DOHH2 (cell line): ENCODE data around the gene MSLN.

Source experiments
- H3F3A ChIP-seq: fragments of 200-600 bp; sonication (generic), shearing (Covaris generic); 2 replicates; pipeline ENCODE4 v1.6.0; 2016; ENCODE audit warnings: antibody characterized with exemption, mild to moderate bottlenecking; ENCODE audit not compliant: control insufficient read depth, insufficient read depth
- H3K27ac ChIP-seq: fragments of 200-600 bp; sonication (generic); 2 replicates; pipeline ENCODE4 v1.5.1; 2014; ENCODE audit warnings: low read depth, mild to moderate bottlenecking, low read length, moderate library complexity
- H3K27me3 ChIP-seq: fragments of 200-600 bp; sonication (generic); 2 replicates; pipeline ENCODE4 v1.6.1; 2014; ENCODE audit warnings: mild to moderate bottlenecking, low read length, mixed read lengths; ENCODE audit not compliant: control insufficient read depth
- H3K36me3 ChIP-seq: fragments of 200-600 bp; sonication (generic); 2 replicates; pipeline ENCODE4 v1.6.1; 2014; ENCODE audit warnings: mild to moderate bottlenecking, low read length, moderate library complexity, mixed read lengths; ENCODE audit not compliant: control insufficient read depth
- H3K4me1 ChIP-seq: fragments of 200-600 bp; sonication (generic); 2 replicates; pipeline ENCODE4 v1.6.1; 2014; ENCODE audit warnings: mild to moderate bottlenecking, low read length, mixed read lengths; ENCODE audit not compliant: control insufficient read depth
- H3K4me2 ChIP-seq: fragments of 200-600 bp; sonication (generic); 2 replicates; pipeline ENCODE4 v1.6.0; 2014; ENCODE audit warnings: mild to moderate bottlenecking, low read length, moderate library complexity
- H3K4me3 ChIP-seq: fragments of 200-600 bp; sonication (generic); 2 replicates; pipeline ENCODE4 v1.5.1; 2014; ENCODE audit warnings: mild to moderate bottlenecking, low read length, mixed read lengths
- H3K79me2 ChIP-seq: fragments of 200-600 bp; sonication (generic); 2 replicates; pipeline ENCODE4 v1.6.1; 2014; ENCODE audit warnings: mild to moderate bottlenecking, low read length, mixed read lengths; ENCODE audit not compliant: control insufficient read depth
- H3K9me2 ChIP-seq: fragments of 200-600 bp; sonication (generic); replicated peaks from 2 replicates; pipeline ENCODE4 v1.6.1; 2014; ENCODE audit warnings: mild to moderate bottlenecking, low read length, mixed read lengths; ENCODE audit not compliant: control insufficient read depth
- H3K9me3 ChIP-seq: fragments of 200-600 bp; sonication (generic); 2 replicates; pipeline ENCODE4 v1.6.1; 2014; ENCODE audit warnings: antibody characterized with exemption, low read length, mixed read lengths; ENCODE audit not compliant: control insufficient read depth, insufficient read depth
- H4K20me1 ChIP-seq: fragments of 200-600 bp; sonication (generic); 2 replicates; pipeline ENCODE4 v1.6.0; 2014; ENCODE audit warnings: low read depth, mild to moderate bottlenecking, antibody characterized with exemption, low read length, moderate library complexity; ENCODE audit not compliant: control insufficient read depth, insufficient read depth
- EZH2phosphoT487 ChIP-seq: fragments of 200-600 bp; sonication (generic); IDR thresholded peaks from 2 replicates; pipeline ENCODE4 v1.6.1; 2017; ENCODE audit warnings: borderline replicate concordance, mild to moderate bottlenecking, antibody characterized with exemption, low read length, moderate library complexity, mixed read lengths
- TF ChIP-seq, protein P1 (sequence below): fragments of 200-600 bp; sonication (generic); IDR thresholded peaks from one replicate; pipeline ENCODE4 v1.5.1; 2014; ENCODE audit warnings: antibody characterized with exemption, mild to moderate bottlenecking, low read depth, low read length; ENCODE audit not compliant: poor library complexity, severe bottlenecking

Gene MSLN

DNA sequence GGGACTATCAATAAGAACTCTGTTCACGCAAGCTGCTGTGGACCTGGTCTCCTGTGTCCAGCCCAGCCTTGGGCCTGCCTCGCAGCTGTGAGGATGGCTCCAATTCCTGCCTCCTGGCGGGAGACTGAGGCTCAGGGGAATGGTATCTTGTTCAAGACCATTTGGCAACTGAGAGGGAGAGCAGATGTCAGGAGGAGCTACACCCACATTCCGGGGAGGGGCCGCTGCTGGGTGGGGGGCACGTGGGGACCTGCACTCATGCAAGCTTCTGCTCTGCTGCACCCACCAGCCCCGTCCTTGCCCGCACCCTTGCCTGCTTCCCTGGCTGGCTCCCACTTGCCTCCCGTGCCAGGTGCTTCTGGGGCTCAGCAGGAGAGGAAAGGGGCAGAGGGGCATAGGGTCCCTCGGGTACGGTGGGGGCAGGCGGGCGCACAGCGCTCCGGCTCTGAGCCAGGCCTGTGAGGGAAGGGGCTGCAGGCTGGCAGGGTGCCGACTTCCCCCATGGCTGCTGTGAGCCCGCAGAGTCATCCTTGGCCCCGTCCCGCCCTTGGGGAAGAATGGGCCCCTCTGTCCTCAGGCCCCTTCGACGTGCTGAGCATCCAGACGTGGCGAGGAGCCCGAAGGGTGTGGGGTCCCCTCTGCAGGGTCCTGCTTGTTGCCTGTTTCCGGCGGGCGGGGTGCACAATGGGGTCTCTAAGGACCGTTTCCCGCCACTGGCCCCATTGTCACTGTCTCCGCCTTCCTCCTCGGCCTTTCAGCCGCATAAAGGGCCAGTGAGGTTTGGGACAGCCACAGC is 42.9 kb upstream of the MSLN start:
- no peak overlapping the region for H3K27ac ChIP-seq
- H3K36me3 ChIP-seq = peaks cover 15% of the 10 kb centered on the region
- H3K79me2 ChIP-seq = peaks cover 11% of the 10 kb centered on the region
- no peaks in the 10 kb centered on the region for H3K9me2 ChIP-seq
- no peak overlapping the region for H3K4me3 ChIP-seq
- peaks cover 5% of the 10 kb centered on the region; the same call in 1 of the 2 replicates for H4K20me1 ChIP-seq
- H3F3A ChIP-seq = peaks cover 6% of the 10 kb centered on the region; the same call in 1 of the 2 replicates
- TF ChIP-seq, protein P1, sequence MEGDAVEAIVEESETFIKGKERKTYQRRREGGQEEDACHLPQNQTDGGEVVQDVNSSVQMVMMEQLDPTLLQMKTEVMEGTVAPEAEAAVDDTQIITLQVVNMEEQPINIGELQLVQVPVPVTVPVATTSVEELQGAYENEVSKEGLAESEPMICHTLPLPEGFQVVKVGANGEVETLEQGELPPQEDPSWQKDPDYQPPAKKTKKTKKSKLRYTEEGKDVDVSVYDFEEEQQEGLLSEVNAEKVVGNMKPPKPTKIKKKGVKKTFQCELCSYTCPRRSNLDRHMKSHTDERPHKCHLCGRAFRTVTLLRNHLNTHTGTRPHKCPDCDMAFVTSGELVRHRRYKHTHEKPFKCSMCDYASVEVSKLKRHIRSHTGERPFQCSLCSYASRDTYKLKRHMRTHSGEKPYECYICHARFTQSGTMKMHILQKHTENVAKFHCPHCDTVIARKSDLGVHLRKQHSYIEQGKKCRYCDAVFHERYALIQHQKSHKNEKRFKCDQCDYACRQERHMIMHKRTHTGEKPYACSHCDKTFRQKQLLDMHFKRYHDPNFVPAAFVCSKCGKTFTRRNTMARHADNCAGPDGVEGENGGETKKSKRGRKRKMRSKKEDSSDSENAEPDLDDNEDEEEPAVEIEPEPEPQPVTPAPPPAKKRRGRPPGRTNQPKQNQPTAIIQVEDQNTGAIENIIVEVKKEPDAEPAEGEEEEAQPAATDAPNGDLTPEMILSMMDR = no peak
- no peak for TF ChIP-seq EZH2phosphoT487
- H3K9me3 ChIP-seq = no peaks in the 10 kb centered on the region
- H3K4me1 ChIP-seq = peaks cover 50% of the 10 kb centered on the region
- no peak overlapping the region for H3K4me2 ChIP-seq
- peaks cover 12% of the 10 kb centered on the region for H3K27me3 ChIP-seq

DNA sequence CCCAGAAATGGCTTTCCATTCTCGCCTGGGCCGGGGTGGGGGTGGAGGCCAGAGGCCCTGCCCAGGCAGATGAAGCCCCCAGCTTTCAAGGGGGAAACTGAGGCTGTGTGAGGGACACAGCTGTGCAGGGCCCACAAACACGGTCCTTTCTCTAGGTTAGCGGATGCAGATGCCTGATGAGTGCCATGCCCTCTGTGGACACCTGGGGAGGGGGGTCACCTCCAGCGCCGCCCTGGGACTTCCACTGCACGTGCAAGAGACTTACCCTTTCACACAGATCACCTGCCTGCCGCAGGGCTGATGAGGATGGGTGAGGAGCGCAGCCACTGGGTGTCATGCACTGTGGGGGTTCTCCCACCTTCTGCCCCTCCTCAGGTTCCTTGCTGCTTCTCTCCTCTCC is 42.1 kb upstream of the MSLN start:
- Histone ChIP-seq H3K27ac (no peak overlapping the region), H3K9me2 (no peaks in the 10 kb centered on the region), H3K4me3 (no peak overlapping the region), H3K9me3 (no peaks in the 10 kb centered on the region), H3K79me2 (peaks cover 11% of the 10 kb centered on the region), H4K20me1 (peaks cover 6% of the 10 kb centered on the region; the same call in 1 of the 2 replicates), H3K4me2 (no peak overlapping the region), H3F3A (peaks cover 7% of the 10 kb centered on the region; the same call in 1 of the 2 replicates), H3K4me1 (peaks cover 58% of the 10 kb centered on the region), H3K27me3 (peaks cover 12% of the 10 kb centered on the region), H3K36me3 (peaks cover 23% of the 10 kb centered on the region)
- no peak for TF ChIP-seq EZH2phosphoT487
- TF ChIP-seq, protein P1 = no peak

DNA sequence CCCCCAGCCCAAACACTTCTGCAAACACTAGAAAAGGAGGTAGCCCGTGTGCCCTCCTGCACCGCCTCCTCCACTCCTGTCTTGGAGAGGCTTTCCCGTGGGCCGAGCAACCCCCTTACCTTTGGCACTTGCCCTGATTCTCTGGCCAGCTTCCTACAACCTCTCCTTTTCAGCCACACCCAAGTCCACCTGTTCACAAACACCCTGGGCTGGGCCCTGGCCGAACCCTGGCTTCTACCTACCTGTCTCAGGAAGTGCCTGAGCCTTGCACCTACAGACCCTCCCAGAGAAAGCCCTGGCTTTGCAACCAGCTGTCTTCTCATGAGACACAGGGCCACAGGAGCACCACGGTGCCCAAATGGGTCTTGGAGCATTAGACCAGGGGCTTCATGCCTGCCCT is 41.6 kb upstream of the MSLN start:
- peaks cover 26% of the 10 kb centered on the region for H3K36me3 ChIP-seq
- peaks cover 12% of the 10 kb centered on the region for H3K27me3 ChIP-seq
- H3K27ac ChIP-seq = no peak overlapping the region
- no peaks in the 10 kb centered on the region for H3K9me2 ChIP-seq
- no peaks in the 10 kb centered on the region for H3K9me3 ChIP-seq
- H3K4me3 ChIP-seq = peak overlapping the region; percentile 99
- H3K4me1 ChIP-seq = peaks cover 63% of the 10 kb centered on the region
- peaks cover 11% of the 10 kb centered on the region for H3K79me2 ChIP-seq
- H4K20me1 ChIP-seq = peaks cover 8% of the 10 kb centered on the region; the same call in 1 of the 2 replicates
- H3K4me2 ChIP-seq = peak overlapping the region; percentile 96
- peaks cover 7% of the 10 kb centered on the region; the same call in 1 of the 2 replicates for H3F3A ChIP-seq
- TF ChIP-seq EZH2phosphoT487 = no peak
- TF ChIP-seq, protein P1 = no peak
